Skeletal muscle tissue (tissue), 4 donors: ENCODE measurements around the gene PHF21B. TPM values are rescaled to one million over a fixed set of nuclear protein-coding genes. Genes with fewer than 3 reads are reported as not detected.

Experiments
- H3K27ac ChIP-seq: one replicate; pipeline ENCODE4 v1.7.0; 2013; ENCODE audit warnings: mild to moderate bottlenecking, low read depth, low read length, inconsistent platforms
- H3K27me3 ChIP-seq, 3 donors: one replicate each; pipeline ENCODE4 v1.7.0; 2013; ENCODE audit warnings: low read length in 3 of 3; ENCODE audit not compliant: control insufficient read depth in 3 of 3, insufficient read depth in 3 of 3
- H3K36me3 ChIP-seq, 3 donors: one replicate each; pipeline ENCODE4 v1.7.0; 2013; ENCODE audit warnings: low read length in 3 of 3; ENCODE audit not compliant: control insufficient read depth in 3 of 3, insufficient read depth in 3 of 3
- H3K4me1 ChIP-seq, 3 donors: one replicate each; pipeline ENCODE4 v1.7.0; 2013; ENCODE audit warnings: low read length in 3 of 3, mild to moderate bottlenecking in 3 of 3; ENCODE audit not compliant: control insufficient read depth in 3 of 3, insufficient read depth in 3 of 3
- H3K4me3 ChIP-seq, 3 donors: one replicate each; pipeline ENCODE4 v1.7.0; 2013; ENCODE audit warnings: low read length in 3 of 3
- H3K9ac ChIP-seq, 3 donors: one replicate each; pipeline ENCODE4 v1.7.0; 2013; ENCODE audit warnings: low read length in 3 of 3, mild to moderate bottlenecking in 3 of 3, moderate library complexity in 2 of 3, low read depth in 1 of 3
- H3K9me3 ChIP-seq, 3 donors: one replicate each; pipeline ENCODE4 v1.7.0; 2013; ENCODE audit warnings: low read length in 3 of 3; ENCODE audit not compliant: control insufficient read depth in 3 of 3
- total RNA-seq: library from RNA; depleted of rRNA; stranded (reverse); fragments of >200 nt; gene quantifications from one replicate; pipeline ENCODE4 v1.2.3, GENCODE V29; 2014
- donor health status: Osteomylitis.

Gene PHF21B
- total RNA-seq, 1 donor from 2014 or later = 1.0 TPM

- Histone ChIP-seq H3K4me3 (no peak overlapping the region), H3K27ac (no peak overlapping the region), H3K9me3 (no peaks in the 10 kb centered on the region), H3K9ac (no peak overlapping the region), H3K27me3 (peaks cover 0 to 5% (median 3%) of the 10 kb centered on the region in 3 donors), H3K36me3 (no peaks in the 10 kb centered on the region), H3K4me1 (no peaks in the 10 kb centered on the region)
These were observed 91.5 kb downstream of the PHF21B start for GRCh38 chr22:44918166-44918924.

DNA sequence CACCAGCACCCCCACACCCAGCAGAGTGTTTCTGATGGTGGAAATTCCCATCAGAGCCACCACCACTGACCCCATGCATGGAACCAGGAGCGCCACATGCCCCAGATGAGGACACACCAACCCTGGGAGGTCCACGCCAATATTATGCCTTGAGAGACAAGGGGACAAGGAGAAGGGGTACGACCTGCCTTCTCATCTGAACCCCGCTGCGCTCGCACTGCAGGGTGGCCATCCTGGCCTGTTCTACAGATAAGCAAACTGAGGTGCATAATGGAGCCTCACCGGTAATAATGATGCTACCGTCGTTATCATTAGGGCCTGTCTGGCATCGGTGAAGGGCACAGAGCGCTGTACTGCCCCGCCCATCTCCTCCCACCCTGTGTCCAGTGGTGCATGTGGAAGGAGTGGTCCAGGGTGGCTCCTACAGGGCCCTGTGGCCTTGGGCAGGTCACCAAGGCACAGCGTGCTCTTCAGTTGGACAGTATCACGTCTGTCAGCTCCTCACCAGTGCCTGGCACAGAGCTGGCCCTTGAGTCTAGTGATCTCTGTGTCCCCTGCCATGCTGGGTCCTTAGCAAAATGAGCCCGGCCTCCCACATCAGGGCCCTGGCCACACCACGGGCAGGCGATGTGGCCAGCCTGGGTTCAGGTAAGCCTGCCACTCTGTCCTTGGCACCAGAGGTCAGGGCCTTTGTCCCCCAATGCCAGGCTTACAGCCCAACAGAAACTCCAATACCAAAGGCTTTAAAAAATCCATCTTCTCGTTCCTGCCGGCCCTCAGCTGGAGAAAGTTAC, 92.2 kb downstream of the PHF21B start:
- Histone ChIP-seq H3K27ac (no peak overlapping the region), H3K36me3 (no peaks in the 10 kb centered on the region), H3K27me3 (peaks cover 0 to 5% (median 3%) of the 10 kb centered on the region in 3 donors), H3K9ac (no peak overlapping the region), H3K4me1 (no peaks in the 10 kb centered on the region), H3K9me3 (no peaks in the 10 kb centered on the region), H3K4me3 (no peak overlapping the region)

- Histone ChIP-seq H3K27ac (no peak overlapping the region), H3K9me3 (no peaks in the 10 kb centered on the region), H3K9ac (no peak overlapping the region), H3K36me3 (no peaks in the 10 kb centered on the region), H3K4me1 (no peaks in the 10 kb centered on the region), H3K27me3 (peaks cover 0 to 5% (median 3%) of the 10 kb centered on the region in 3 donors), H3K4me3 (no peak overlapping the region)
These were observed 93.2 kb downstream of the PHF21B start for GRCh38 chr22:44916281-44917231.

DNA sequence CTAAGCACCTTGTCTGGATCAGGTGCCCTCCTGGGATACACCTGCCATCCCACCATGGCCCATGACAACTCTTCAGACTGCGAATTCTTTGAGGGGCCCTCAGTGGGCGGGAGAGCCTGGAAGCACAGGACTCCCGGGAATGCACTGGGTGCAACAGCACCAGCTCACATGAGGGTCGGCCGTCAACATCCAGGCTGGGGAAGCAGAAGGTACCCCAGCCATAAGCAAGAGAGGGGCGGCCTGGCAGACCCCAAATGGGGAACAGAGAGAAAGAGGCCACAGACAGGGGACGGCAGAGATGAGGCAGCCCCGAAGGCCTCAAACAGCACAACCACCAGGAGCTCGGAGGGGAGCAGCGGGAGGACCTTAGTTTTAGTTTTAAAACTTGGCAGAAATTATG, 94.4 kb downstream of the PHF21B start:
- no peaks in the 10 kb centered on the region for H3K36me3 ChIP-seq
- H3K27ac ChIP-seq = no peak overlapping the region
- no peak overlapping the region for H3K9ac ChIP-seq
- H3K4me1 ChIP-seq = no peaks in the 10 kb centered on the region
- peaks cover 0 to 5% (median 3%) of the 10 kb centered on the region in 3 donors for H3K27me3 ChIP-seq
- H3K4me3 ChIP-seq = no peak overlapping the region
- no peaks in the 10 kb centered on the region for H3K9me3 ChIP-seq

GRCh38 chr22:44914026-44914721, 95.6 kb downstream of the PHF21B start:
- H3K4me3 ChIP-seq = no peak overlapping the region
- H3K36me3 ChIP-seq = no peaks in the 10 kb centered on the region
- H3K9me3 ChIP-seq = no peaks in the 10 kb centered on the region
- H3K4me1 ChIP-seq = no peaks in the 10 kb centered on the region
- peaks cover 0 to 5% (median 3%) of the 10 kb centered on the region in 3 donors for H3K27me3 ChIP-seq
- H3K27ac ChIP-seq = no peak overlapping the region
- no peak overlapping the region for H3K9ac ChIP-seq

DNA sequence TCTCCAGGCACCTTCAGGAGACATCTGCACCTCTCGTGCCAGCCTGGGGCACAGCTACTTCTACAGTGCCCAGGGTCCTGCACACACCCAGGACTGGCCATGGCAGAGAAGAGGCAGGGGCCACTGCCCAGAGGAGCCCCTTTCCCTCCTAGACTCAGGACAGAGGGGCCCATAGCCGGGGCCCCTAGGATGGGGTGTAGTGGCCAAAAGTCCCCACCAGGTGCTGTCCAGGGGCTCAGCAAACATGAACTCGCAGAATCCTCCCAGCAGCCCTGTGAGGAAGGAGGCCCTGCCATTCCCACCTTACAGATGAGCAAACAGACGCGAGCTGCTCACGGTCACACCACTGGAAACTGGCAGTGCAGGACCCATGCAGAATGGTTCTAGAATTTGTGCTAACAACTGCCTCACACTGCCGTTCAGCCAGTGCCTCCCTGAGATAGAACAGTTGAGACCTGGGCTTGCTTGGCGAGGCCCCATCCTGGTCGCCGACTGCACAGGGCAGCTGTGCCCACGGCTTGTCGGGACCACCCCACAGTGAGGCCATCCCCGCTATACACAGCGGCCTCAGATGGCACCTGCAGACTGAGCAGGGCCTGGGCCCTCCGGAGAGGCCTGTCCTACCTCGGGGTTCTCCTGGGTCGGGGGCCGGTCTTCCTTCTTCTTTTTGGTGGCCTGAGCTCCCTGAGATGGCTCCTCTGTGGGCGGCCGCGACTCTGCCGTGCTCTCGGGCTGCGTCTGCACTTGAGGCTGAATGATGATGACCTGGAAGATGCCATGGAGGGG, 96.4 kb downstream of the PHF21B start:
- Histone ChIP-seq H3K9me3 (no peaks in the 10 kb centered on the region), H3K27ac (no peak overlapping the region), H3K27me3 (peaks cover 0 to 5% (median 3%) of the 10 kb centered on the region in 3 donors), H3K4me1 (no peaks in the 10 kb centered on the region), H3K4me3 (no peak overlapping the region), H3K9ac (no peak overlapping the region), H3K36me3 (no peaks in the 10 kb centered on the region)

DNA sequence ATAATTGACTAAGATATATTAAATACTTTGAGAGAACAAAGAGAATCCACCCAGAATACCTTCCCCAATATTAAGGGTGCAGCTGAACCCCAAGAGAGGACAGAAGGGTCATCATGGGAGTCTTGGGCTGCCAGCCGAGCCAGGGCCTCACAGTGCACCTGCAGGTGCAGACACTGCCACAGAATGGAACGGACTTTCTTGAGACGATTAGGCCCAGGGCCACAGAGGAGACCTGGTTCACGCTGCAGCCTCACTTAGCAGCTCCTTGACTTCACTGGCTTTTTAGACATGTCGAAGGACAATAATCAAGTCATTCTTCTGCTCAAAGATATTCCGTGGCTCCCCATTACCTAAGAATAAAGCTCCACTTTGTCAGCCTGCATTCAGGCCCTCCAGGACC, 100.6 kb downstream of the PHF21B start:
- H3K36me3 ChIP-seq = no peaks in the 10 kb centered on the region
- no peak overlapping the region for H3K27ac ChIP-seq

GRCh38 chr22:44907765-44908737, 101.8 kb downstream of the PHF21B start:
- H3K4me3 ChIP-seq = no peak overlapping the region
- H3K9ac ChIP-seq = no peak overlapping the region
- H3K4me1 ChIP-seq = no peaks in the 10 kb centered on the region
- H3K27ac ChIP-seq = no peak overlapping the region
- H3K27me3 ChIP-seq = peaks cover 0 to 25% (median 3%) of the 10 kb centered on the region in 3 donors
- no peaks in the 10 kb centered on the region for H3K36me3 ChIP-seq
- H3K9me3 ChIP-seq = peaks cover 0 to under 1% (median 0%) of the 10 kb centered on the region in 3 donors

More for the DNA sequence above, 100.6 kb downstream of the PHF21B start:
- H3K4me1 ChIP-seq = no peaks in the 10 kb centered on the region
- no peak overlapping the region for H3K9ac ChIP-seq
- H3K27me3 ChIP-seq = peaks cover under 1 to 25% (median 3%) of the 10 kb centered on the region in 3 donors
- H3K9me3 ChIP-seq = no peaks in the 10 kb centered on the region
- no peak overlapping the region for H3K4me3 ChIP-seq
